NCI-H345 (cell line): ENCODE data around the gene POM121.
"Not testable (repeated sequence)": the region's sequence is repeated elsewhere in the genome, so short reads cannot be mapped to it uniquely, and the experiment has no call there.

Experiments used
- DNase-seq: peaks from one replicate; lab custom pipeline; 2025; lab: John Stamatoyannopoulos, UW

POM121 gene

DNA sequence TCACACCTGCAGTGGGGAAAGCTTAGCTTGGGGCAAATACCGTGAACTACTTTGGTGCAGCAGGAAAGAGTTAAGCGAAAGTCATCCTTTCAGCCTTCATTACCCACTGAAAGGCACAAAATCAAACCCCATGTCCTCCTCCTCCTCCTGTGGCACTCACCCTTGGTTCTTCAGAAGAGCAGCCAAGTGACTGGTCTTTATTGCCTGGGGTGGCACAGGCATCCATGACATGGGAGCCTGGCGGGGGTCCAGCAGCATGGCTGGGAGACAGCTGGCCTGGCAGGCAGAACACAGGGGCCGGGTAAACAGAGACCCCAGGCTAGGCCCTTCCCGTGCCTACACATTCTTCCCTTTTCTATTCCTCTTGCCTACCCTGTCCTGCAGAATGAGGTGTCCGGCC lies 24.8 kb downstream of the POM121 start:
- not testable (repeated sequence) for DNase-seq

DNA sequence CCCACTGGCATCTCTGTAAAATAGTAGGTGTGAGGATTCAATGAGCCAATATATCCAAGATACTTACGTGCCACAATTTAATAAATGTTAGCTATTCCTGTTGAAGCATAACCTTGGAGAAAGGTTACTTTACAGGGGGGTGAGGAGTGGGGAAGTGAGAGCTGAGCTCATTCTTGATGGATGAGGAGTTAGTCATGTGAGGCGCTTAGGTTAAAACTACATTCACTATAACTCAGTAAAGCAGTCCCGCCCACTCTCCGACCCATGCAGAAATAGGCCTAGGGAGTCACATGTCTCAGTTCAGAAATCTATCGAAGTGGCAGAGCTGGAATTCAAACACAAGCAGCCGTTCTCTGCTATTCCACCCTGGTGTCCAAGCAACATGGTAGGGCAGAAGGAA lies 25.5 kb downstream of the POM121 start:
- DNase-seq = not testable (repeated sequence)

GRCh38 chr7:72953901-72954562 lies 29.1 kb downstream of the POM121 start:
- not testable (repeated sequence) for DNase-seq

GRCh38 chr7:72954563-72955198 lies 29.8 kb downstream of the POM121 start:
- DNase-seq = not testable (repeated sequence)

- not testable (repeated sequence) for DNase-seq
Measured at GRCh38 chr7:72960029-72960428, 35.1 kb downstream of the POM121 start.

DNA sequence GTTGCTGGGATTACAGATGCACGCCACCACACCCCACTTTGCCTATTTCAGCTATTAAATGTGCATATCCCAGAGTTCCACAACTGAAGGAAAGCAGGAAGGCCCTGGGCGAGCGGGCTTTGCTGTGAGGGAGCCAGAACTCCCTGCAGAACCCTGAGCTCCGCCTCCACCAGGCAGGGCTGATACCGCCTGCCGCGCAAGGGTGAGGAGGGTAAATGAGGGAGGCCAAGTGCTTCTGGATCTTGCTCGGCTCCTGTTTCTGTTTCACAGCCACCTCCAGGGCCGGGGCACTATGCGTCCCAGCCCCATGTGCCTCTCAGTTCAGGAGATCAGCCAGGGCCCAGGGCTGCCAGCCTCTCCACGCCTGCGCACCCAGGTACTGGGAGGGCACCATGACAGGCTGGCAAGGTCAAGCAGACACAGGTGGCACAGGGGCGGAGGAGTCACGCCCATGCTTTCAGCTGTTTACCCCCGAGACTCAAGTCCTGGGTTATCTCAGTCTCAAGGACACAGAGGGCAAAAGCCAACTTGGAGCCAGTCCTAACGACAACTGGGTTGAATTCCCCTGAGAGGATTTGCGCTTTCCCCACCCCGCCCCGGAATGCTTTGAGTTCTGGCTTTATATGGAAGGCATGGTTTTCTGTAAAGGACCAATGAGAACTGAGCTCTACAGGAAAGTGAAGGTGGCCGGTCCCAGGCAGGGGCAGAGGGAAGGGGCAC lies 35.9 kb downstream of the POM121 start:
- not testable (repeated sequence) for DNase-seq

DNA sequence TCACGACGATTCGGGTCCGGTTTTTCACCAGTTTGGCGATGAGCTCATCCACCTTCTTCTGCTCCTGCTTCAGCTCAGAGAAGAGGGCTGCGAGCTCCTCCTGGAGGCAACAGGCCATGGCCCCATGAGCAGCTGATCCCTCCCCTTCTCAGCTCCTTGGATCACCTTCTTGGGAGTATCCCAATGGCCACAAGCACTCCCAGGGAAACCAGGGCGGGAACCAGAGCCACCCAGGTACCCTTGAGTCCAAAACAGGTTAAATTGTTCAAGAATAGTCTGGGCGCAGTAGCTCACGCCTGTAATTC lies 36.4 kb downstream of the POM121 start:
- DNase-seq = not testable (repeated sequence)

DNA sequence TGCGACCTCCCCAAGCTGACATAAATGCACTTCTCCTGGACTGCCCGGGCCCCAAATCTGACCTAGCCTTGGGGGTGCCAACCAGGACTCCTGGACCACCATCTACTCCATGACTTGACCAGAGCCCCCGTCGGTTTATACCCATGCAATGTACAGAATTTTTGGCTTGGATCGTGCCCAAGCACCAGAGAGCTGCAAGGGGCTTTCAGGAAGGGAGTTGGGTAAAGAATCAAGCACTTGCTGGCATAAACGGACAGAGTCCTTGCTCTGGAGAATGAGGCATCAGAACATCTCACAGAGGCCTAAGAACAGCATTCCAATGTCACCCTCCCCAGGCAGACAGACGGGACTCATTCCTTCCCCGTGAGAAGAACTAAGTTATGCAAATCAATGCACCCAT lies 38.2 kb downstream of the POM121 start:
- DNase-seq = not testable (repeated sequence)

- DNase-seq = not testable (repeated sequence)
Measured at GRCh38 chr7:72965186-72965975, 40.5 kb downstream of the POM121 start.

- not testable (repeated sequence) for DNase-seq
Measured at GRCh38 chr7:72966892-72967291, 42.0 kb downstream of the POM121 start.

- DNase-seq = not testable (repeated sequence)
Measured at GRCh38 chr7:72968980-72969516, 44.2 kb downstream of the POM121 start, which contains the start of gene TRIM74. Gene TRIM74 (minus strand): TSS chr7:72969466. CDS start chr7:72966157, 3,309 bp downstream.

GRCh38 chr7:72969688-72970087 lies 44.8 kb downstream of the POM121 start:
- not testable (repeated sequence) for DNase-seq

- DNase-seq = not testable (repeated sequence)
Measured at GRCh38 chr7:72971505-72971904, 46.6 kb downstream of the POM121 start.

- not testable (repeated sequence) for DNase-seq
Measured at GRCh38 chr7:72974781-72975180, 49.9 kb downstream of the POM121 start.

GRCh38 chr7:72975656-72976286 lies 50.9 kb downstream of the POM121 start:
- DNase-seq = not testable (repeated sequence)

DNA sequence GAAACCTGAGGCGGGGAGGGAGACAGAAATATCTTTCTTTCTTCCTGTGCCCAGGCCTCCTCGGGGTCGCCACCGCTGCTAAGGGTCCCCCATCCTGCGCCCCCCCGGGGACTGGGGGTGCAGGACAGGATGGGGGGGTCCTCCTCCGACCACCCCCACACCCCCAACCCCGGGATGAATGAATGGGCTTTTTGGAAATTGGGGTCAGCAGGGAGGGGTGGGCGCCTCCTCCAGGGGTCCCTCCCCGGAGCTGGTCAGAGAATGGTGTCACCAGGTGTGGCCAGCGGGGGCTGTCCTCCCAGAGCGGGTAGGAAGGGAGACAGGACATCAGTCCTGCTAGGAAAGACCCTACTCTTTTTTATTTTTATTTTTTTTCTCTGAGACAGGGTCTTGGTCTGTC lies 51.5 kb downstream of the POM121 start:
- DNase-seq = not testable (repeated sequence)

- DNase-seq = not testable (repeated sequence)
Measured at GRCh38 chr7:72980382-72980781, 55.5 kb downstream of the POM121 start.

DNA sequence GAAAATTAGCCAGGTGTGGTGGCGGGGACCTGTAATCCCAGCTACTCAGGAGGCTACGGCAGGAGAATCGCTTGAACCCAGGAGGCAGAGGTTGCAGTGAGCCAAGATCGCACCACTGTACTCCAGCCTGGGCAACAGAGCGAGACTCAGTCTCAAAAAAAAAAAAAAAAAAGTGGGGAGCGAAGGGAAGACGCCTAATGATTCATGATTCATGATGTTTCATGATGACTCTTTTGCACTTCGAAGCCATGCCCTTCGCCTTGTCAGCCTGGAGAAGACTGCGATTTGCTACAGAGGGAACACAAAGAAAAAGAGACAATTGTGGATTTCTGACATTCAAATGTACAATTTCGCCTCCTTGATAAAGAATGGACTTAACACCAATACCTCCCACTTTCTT lies 57.2 kb downstream of the POM121 start:
- DNase-seq = not testable (repeated sequence)

DNA sequence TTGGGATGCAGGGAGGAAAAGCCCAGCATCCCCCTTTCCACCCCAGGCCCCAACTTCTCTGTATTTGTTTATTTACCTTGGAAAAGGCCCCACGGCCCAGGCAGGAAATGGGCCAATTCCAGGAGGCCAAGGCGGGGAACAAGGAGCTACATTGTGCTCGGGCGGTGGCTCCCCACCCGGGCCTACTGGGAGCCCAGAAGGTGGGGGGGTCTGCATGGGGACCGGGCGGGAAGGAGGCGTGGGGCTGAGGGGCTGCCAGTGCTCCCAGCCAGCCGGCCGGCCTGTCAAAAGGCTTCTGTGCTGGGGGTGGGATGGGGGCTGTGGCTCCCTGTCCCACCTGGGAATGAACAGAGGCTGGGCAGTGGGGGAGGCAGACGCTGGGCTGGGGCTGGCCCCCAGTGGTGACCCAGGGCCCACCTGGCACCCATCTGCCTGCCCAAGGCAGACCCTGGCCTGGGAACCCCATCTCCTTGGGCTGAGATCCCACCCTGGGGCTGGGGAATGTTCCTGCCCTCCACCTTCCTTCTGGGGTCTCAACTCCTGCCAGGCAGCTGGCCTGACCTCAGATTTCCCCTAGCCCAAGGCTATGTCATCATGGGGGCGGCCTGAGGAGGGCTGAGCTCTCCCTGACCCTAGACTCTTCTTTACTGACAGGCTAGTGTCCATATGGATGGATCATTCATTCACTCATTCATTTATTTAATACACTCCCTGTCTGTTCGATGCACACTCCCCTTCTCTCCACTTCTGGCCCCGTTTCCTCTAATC lies 65.4 kb downstream of the POM121 start:
- not testable (repeated sequence) for DNase-seq

GRCh38 chr7:72995484-72995883 lies 70.6 kb downstream of the POM121 start:
- DNase-seq = not testable (repeated sequence)

DNA sequence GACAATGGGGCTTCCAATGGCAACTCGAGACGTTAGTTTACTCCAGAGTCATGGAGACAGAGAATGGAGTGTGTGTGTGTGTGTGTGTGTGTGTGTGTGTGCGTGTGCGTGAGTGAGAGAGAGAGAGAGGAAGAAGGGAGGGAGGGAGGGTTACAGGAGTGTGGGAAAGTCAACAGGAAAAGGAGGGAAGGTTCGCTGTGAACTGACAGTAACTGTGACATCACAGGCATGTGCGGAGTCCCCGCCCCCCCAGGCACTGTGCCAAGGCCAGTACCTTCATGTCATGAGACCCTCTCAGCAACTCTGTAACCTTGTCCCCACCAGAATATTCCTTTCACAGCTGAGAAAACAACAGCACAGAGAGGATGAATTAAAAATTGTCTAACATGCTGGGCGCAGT lies 72.6 kb downstream of the POM121 start:
- DNase-seq = not testable (repeated sequence)
